Nucleus accumbens (tissue), 56 donors: ENCODE measurements around the gene MEX3D.

Experiments used
- DNase-seq, 56 donors: peaks; one replicate each; lab custom pipeline; 2025; lab: John Stamatoyannopoulos, UW

Gene MEX3D

GRCh38 chr19:1508507-1508856 is 59.6 kb downstream of the MEX3D start:
- DNase-seq: no peak

- DNase-seq: peak; percentile 65 to 96 (median 91)
Measured at GRCh38 chr19:1507763-1508506, 60.2 kb downstream of the MEX3D start.

GRCh38 chr19:1507192-1507660 is 60.9 kb downstream of the MEX3D start:
- DNase-seq: peak in 3 of 56 donors; percentile 20 to 45 (median 45)

GRCh38 chr19:1505991-1506881 is 61.9 kb downstream of the MEX3D start:
- no peak for DNase-seq

- no peak for DNase-seq
Measured at GRCh38 chr19:1505012-1505411, 63.1 kb downstream of the MEX3D start.
